Measurements from ENCODE around the gene TXNL4A.
A peak's percentile ranks its signal among the peaks of the same experiment; 100 is the strongest.

The TXNL4A gene

DNA sequence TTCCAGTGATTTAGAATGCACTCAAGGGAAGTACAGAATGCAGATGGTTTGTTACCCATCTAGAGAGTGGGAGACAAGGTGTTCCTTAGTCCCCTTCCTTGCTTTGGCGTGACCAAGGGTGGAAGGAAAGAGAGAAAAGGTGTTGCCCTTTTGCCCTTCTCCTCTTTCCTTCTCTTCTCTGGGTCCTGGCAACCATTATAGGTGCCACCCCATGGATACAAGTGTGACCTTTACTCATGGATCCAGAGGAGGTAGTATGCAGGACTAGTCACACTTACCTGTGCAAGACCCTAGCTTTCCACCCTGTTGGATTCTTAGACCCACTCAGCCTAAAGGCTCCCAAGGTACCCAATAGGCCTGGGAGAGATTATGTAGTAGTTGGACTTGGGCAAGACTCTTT, 34.2 kb upstream of the TXNL4A start:
- TF ChIP-seq YY1 (IDR thresholded peaks at IDR 0.05; ENCODE audit: low read depth) (0 out of 2 replicates have a peak, but pooled peaks have one; percentile 15), FOXM1 (IDR thresholded peaks at IDR 0.05; ENCODE audit: borderline replicate concordance, low read depth) (no peak), EGR1 (IDR thresholded peaks at IDR 0.05) (no peak), TCF12 (IDR thresholded peaks at IDR 0.05; ENCODE audit: low read depth) (peak; percentile 38; the same call in 1 of the 2 replicates), ZBTB7A (IDR thresholded peaks at IDR 0.05; ENCODE audit: low read depth) (no peak)
- TF ChIP-seq, protein P1, sequence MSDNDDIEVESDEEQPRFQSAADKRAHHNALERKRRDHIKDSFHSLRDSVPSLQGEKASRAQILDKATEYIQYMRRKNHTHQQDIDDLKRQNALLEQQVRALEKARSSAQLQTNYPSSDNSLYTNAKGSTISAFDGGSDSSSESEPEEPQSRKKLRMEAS (IDR thresholded peaks at IDR 0.05): 0 out of 2 replicates have a peak, but pooled peaks have one; percentile 22
- TF ChIP-seq, protein P2, sequence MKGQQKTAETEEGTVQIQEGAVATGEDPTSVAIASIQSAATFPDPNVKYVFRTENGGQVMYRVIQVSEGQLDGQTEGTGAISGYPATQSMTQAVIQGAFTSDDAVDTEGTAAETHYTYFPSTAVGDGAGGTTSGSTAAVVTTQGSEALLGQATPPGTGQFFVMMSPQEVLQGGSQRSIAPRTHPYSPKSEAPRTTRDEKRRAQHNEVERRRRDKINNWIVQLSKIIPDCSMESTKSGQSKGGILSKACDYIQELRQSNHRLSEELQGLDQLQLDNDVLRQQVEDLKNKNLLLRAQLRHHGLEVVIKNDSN (IDR thresholded peaks at IDR 0.05): peak; percentile 77

DNA sequence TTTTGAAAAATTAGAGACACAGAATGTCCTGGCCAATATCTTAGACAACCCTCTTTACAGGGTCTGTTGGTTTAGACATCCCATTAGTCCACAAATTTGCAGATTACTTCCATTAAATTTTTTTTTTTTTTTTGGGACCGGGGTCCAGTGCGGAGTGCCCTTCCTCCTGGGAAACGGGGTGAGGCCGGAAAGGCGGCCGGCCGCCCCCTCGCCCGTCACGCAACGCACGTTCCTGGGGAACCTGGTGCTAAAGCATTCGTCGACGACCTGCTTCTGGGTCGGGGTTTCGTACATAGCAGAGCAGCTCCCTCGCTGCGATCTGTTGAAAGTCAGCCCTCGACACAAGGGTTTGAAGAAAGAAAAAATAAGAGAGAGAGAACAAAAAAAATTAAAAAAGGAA, 24.4 kb upstream of the TXNL4A start:
- TF ChIP-seq CEBPB (IDR thresholded peaks at IDR 0.05) (no peak), YY1 (IDR thresholded peaks at IDR 0.05; ENCODE audit: low read depth) (no peak), NFIC (IDR thresholded peaks at IDR 0.05) (no peak), EP300 (IDR thresholded peaks at IDR 0.05; ENCODE audit: borderline replicate concordance) (no peak)

DNA sequence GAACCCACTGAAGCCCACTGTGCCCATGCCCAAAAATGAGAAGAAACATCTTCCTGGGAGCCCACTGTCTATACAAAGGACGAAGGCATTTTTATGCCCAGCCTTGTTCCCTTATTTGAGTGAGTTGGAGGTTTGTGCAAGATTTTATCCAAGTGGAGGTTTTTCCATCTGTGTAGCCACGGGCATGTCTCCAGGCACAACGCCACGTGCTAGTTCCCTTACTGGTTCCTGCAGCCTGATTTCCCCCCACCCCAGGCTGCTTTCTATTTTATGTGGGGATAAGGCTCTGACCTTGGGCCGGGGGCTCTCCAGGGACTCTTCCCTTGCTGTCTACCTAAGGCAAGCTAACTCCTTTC, 22.2 kb upstream of the TXNL4A start:
- TF ChIP-seq, protein P1 (IDR thresholded peaks at IDR 0.05): 0 out of 2 replicates have a peak, but pooled peaks have one; percentile 5
- no peak for TF ChIP-seq TCF12 (IDR thresholded peaks at IDR 0.05; ENCODE audit: low read depth)

DNA sequence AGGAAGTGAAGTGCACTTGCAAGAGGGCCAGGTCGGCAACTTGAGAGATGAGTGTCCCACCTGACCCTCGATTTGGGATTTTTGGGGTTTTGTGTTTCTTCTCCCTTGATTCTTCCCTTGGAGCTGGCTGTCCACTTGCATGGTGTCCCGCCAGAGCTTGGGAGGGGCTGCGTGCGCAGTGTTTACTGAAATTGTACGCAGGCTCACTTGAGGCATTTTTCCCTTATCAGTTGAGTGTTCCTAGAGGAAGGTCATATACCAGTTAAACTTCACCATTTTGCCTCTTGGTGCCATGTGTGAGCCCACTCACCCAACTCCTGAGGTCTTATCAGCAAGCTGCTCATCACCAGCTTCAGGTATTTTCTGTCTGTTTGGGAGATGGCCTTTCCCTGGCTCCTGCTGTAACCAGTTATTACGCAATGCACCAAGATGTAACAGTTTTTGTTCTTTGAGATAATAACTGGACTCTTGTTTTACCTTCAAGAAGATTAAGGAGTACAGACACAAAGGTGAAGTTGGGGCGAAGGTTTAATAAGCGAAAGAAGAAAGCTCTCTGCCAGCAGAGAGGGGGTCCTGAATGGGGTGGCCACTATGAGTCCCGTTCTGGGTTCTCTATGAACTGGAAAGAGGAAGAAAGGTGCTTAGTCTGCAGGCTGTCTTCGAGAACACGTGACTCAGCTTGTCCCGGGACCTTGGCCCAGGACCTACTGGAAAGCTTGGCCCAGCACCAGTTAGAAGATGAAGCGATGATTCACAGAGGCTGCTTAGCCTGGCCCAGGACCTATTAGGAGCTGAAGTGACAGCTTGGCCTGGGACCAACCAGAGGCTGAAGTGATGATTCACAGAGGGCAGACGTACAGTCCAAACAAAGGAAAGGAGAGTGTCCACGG, 21.5 kb upstream of the TXNL4A start:
- peak; percentile 72 for TF ChIP-seq NFIC (IDR thresholded peaks at IDR 0.05)
- TF ChIP-seq EGR1 (IDR thresholded peaks at IDR 0.05): no peak
- TF ChIP-seq, protein P2 (IDR thresholded peaks at IDR 0.05): peak; percentile 89
- 0 out of 2 replicates have a peak, but pooled peaks have one; percentile 57 for TF ChIP-seq ZBTB7A (IDR thresholded peaks at IDR 0.05; ENCODE audit: low read depth)
- TF ChIP-seq CEBPB (IDR thresholded peaks at IDR 0.05): peak; percentile 68
- TF ChIP-seq CREB1 (IDR thresholded peaks at IDR 0.05; ENCODE audit: low read depth): no peak
- TF ChIP-seq, protein P1 (IDR thresholded peaks at IDR 0.05): peak; percentile 55

DNA sequence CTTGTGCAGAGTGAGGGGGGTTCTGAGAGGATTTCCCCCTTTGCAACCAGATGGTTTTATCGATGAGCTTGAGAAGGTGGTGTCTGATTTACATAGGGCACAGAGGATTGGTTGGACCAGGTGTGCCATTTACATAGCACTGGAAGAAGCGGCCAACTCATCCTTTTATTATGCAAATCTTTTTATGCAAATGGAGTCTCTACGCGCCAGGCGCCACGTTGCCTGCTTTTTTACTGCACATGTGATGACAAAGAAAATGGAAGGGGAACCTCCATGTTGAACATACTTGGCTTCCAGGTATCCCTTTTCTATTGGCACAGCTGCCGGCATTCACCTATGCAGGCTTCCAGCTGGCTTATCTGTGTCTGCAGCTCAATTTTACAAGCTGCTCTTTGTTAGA, 18.4 kb upstream of the TXNL4A start:
- TF ChIP-seq TCF12 (IDR thresholded peaks at IDR 0.05; ENCODE audit: low read depth) (no peak), CEBPB (IDR thresholded peaks at IDR 0.05) (no peak), EGR1 (IDR thresholded peaks at IDR 0.05) (no peak), EP300 (IDR thresholded peaks at IDR 0.05; ENCODE audit: borderline replicate concordance) (no peak), TAF1 (IDR thresholded peaks at IDR 0.05; ENCODE audit: low read depth) (no peak), FOXM1 (IDR thresholded peaks at IDR 0.05; ENCODE audit: borderline replicate concordance, low read depth) (no peak), RAD21 (IDR thresholded peaks at IDR 0.05; ENCODE audit: low read depth) (no peak)
- TF ChIP-seq, protein P3, sequence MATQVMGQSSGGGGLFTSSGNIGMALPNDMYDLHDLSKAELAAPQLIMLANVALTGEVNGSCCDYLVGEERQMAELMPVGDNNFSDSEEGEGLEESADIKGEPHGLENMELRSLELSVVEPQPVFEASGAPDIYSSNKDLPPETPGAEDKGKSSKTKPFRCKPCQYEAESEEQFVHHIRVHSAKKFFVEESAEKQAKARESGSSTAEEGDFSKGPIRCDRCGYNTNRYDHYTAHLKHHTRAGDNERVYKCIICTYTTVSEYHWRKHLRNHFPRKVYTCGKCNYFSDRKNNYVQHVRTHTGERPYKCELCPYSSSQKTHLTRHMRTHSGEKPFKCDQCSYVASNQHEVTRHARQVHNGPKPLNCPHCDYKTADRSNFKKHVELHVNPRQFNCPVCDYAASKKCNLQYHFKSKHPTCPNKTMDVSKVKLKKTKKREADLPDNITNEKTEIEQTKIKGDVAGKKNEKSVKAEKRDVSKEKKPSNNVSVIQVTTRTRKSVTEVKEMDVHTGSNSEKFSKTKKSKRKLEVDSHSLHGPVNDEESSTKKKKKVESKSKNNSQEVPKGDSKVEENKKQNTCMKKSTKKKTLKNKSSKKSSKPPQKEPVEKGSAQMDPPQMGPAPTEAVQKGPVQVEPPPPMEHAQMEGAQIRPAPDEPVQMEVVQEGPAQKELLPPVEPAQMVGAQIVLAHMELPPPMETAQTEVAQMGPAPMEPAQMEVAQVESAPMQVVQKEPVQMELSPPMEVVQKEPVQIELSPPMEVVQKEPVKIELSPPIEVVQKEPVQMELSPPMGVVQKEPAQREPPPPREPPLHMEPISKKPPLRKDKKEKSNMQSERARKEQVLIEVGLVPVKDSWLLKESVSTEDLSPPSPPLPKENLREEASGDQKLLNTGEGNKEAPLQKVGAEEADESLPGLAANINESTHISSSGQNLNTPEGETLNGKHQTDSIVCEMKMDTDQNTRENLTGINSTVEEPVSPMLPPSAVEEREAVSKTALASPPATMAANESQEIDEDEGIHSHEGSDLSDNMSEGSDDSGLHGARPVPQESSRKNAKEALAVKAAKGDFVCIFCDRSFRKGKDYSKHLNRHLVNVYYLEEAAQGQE (IDR thresholded peaks at IDR 0.05; ENCODE audit: low read depth): no peak
- TF ChIP-seq, protein P2 (IDR thresholded peaks at IDR 0.05): no peak

DNA sequence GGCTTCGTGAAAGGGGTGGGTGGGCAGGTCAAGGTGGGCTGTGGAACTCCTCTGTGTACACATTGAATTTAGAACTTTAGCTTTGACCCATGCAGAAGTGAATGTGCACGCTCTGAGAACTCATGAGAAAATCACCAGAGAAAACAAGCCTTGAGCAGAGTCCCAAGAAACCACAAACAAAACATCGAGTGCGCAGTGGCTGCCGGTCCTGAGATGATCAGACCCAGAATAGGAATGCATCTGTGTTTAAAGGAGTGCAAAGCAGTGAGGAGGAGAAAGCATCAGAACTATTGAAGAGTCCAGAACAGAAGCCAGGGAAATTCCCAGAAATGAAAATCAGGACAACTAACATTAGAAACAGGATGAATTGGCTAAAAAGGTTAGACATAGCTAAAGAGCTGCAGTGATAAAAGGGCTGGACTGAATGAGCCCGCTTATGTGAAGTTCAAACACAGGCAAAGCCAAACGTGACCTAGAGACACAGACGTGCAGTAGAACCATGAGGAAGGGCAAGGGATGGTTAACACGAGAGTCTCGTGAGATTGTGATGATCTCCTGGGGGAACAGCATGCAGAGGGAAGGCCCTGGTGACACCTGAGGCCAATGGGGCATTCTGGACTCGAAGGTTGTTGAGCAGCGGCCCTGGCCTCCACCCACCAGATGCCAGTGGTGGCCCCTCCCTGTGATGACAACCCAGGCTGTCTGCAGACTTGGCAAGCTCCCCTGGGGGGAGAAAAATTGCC, 16.4 kb upstream of the TXNL4A start:
- TF ChIP-seq EP300 (IDR thresholded peaks at IDR 0.05; ENCODE audit: borderline replicate concordance) (no peak), FOXM1 (IDR thresholded peaks at IDR 0.05; ENCODE audit: borderline replicate concordance, low read depth) (no peak), ZBTB7A (IDR thresholded peaks at IDR 0.05; ENCODE audit: low read depth) (no peak), YY1 (IDR thresholded peaks at IDR 0.05; ENCODE audit: low read depth) (no peak), CEBPB (IDR thresholded peaks at IDR 0.05) (no peak), TEAD4 (IDR thresholded peaks at IDR 0.05) (no peak), RAD21 (IDR thresholded peaks at IDR 0.05; ENCODE audit: low read depth) (no peak), NFIC (IDR thresholded peaks at IDR 0.05) (no peak), CREB1 (IDR thresholded peaks at IDR 0.05; ENCODE audit: low read depth) (no peak), EGR1 (IDR thresholded peaks at IDR 0.05) (no peak), TCF12 (IDR thresholded peaks at IDR 0.05; ENCODE audit: low read depth) (no peak)
- TF ChIP-seq, protein P2 (IDR thresholded peaks at IDR 0.05): no peak
- TF ChIP-seq, protein P3 (IDR thresholded peaks at IDR 0.05; ENCODE audit: low read depth): no peak

Data from Ishikawa (cell line).